GM23248 (cell line): Measurements from ENCODE around the gene CKAP5. TPM values are rescaled to one million over a fixed set of nuclear protein-coding genes. Genes with fewer than 3 reads are reported as not detected.
A peak's percentile ranks its signal among the peaks of the same experiment; 100 is the strongest.
"Not testable (repeated sequence)": the region's sequence is repeated elsewhere in the genome, so short reads cannot be mapped to it uniquely, and the experiment has no call there.

Experiments used
- DNase-seq: peaks from one replicate; pipeline ENCODE4 v3.0.0-alpha.2; 2015
- H2AFZ ChIP-seq: fragments of 200-600 bp; sonication (generic); 2 replicates; pipeline ENCODE4 v1.6.1; 2016; ENCODE audit warnings: antibody characterized with exemption
- H3F3A ChIP-seq: fragments of 200-600 bp; sonication (generic); 2 replicates; pipeline ENCODE4 v1.6.1; 2016; ENCODE audit warnings: mild to moderate bottlenecking, antibody characterized with exemption, mixed run types; ENCODE audit not compliant: insufficient read depth
- H3K27ac ChIP-seq: fragments of 200-600 bp; sonication (generic); 2 replicates; pipeline ENCODE4 v1.5.1; 2016; ENCODE audit warnings: mild to moderate bottlenecking
- H3K27me3 ChIP-seq: fragments of 200-600 bp; sonication (generic); replicated peaks from 2 replicates; pipeline ENCODE4 v1.6.1; 2016; ENCODE audit warnings: mild to moderate bottlenecking; ENCODE audit not compliant: insufficient read depth
- H3K36me3 ChIP-seq: fragments of 200-600 bp; sonication (generic); 2 replicates; pipeline ENCODE4 v1.6.1; 2016; ENCODE audit warnings: low read depth, mild to moderate bottlenecking
- H3K4me1 ChIP-seq: fragments of 200-600 bp; sonication (generic); 2 replicates; pipeline ENCODE4 v1.6.1; 2016; ENCODE audit warnings: mild to moderate bottlenecking; ENCODE audit not compliant: insufficient read depth
- H3K4me2 ChIP-seq: fragments of 200-600 bp; sonication (generic); one replicate; pipeline ENCODE4 v1.6.1; 2016; ENCODE audit warnings: mild to moderate bottlenecking; ENCODE audit not compliant: unreplicated experiment
- H3K4me3 ChIP-seq: fragments of 200-600 bp; sonication (generic); 2 replicates; pipeline ENCODE4 v1.5.1; 2016; ENCODE audit warnings: mild to moderate bottlenecking
- H3K79me2 ChIP-seq: fragments of 200-600 bp; sonication (generic); 2 replicates; pipeline ENCODE4 v1.6.1; 2016; ENCODE audit warnings: mild to moderate bottlenecking; ENCODE audit not compliant: insufficient read depth
- H3K9ac ChIP-seq: fragments of 200-600 bp; sonication (generic); 2 replicates; pipeline ENCODE4 v1.6.1; 2016; ENCODE audit warnings: mild to moderate bottlenecking
- H3K9me2 ChIP-seq: fragments of 200-600 bp; sonication (generic); 2 replicates; pipeline ENCODE4 v1.6.1; 2016; ENCODE audit warnings: mixed run types, mild to moderate bottlenecking, moderate library complexity; ENCODE audit not compliant: insufficient read depth
- H3K9me3 ChIP-seq: fragments of 200-600 bp; sonication (generic); one replicate; pipeline ENCODE4 v1.6.1; 2017; ENCODE audit warnings: low read depth
- H4K20me1 ChIP-seq: fragments of 200-600 bp; sonication (generic); 2 replicates; pipeline ENCODE4 v1.6.0; 2016; ENCODE audit not compliant: insufficient read depth
- EZH2 ChIP-seq: fragments of 200-600 bp; sonication (generic); IDR thresholded peaks from 2 replicates; pipeline ENCODE4 v1.6.1; 2018; ENCODE audit warnings: antibody characterized with exemption, mild to moderate bottlenecking; ENCODE audit not compliant: insufficient read depth, poor library complexity, severe bottlenecking
- EZH2phosphoT487 ChIP-seq: fragments of 200-600 bp; sonication (generic); IDR thresholded peaks from 2 replicates; pipeline ENCODE4 v1.6.1; 2018; ENCODE audit warnings: antibody characterized with exemption, moderate library complexity, mild to moderate bottlenecking, low read depth; ENCODE audit not compliant: insufficient read depth
- WGBS, 2 experiments: methylation state at CpG; one replicate each; pipeline ENCODE4 v1.1.6; 2015 to 2017; ENCODE audit warnings: low lambda C conversion rate in 2 of 2, low coverage in 1 of 2; ENCODE audit errors: missing lambda C conversion rate in 2 of 2; 5-methylcytosine and 5-hydroxymethylcytosine counted together
- in situ Hi-C: fragments of 300-500 bp; cut with MboI; formaldehyde crosslinking; loops from 2 replicates; pipeline ENCODE4 v1.15.0; 2020
- polyA plus RNA-seq: library from polyadenylated mRNA; unstranded; fragments of >200 nt; fragmentation: Nextera tagmentation; extraction: Ambion mirVana; gene quantifications from 2 replicates; pipeline ENCODE4 v1.2.1, GENCODE V29; 2016
- total RNA-seq: library from RNA; depleted of rRNA; stranded (reverse); fragments of >200 nt; shearing (Covaris generic); gene quantifications from 2 replicates; pipeline ENCODE4 v1.2.3, GENCODE V29; 2014

CKAP5 gene
- total and polyA plus RNA-seq, 2 experiments from 2014 or later: 35.2 to 47.6 TPM

GRCh38 chr11:46808799-46809431 is 37.2 kb downstream of the CKAP5 start:
- H3K9me2 ChIP-seq: no peaks in the 10 kb centered on the region
- H3K27ac ChIP-seq: no peak overlapping the region
- H3K4me3 ChIP-seq: no peak overlapping the region
- no peak overlapping the region for H3K9ac ChIP-seq
- H4K20me1 ChIP-seq: no peaks in the 10 kb centered on the region
- H3K79me2 ChIP-seq: peaks cover 20% of the 10 kb centered on the region
- no peaks in the 10 kb centered on the region for H3K4me1 ChIP-seq
- no peak overlapping the region for H3K4me2 ChIP-seq
- DNase-seq: peak; percentile 43
- no peaks in the 10 kb centered on the region for H3K9me3 ChIP-seq
- 89 to 92% methylated on average over 3 of the region's 3 CpGs for WGBS, 2 experiments
- no peak overlapping the region for H2AFZ ChIP-seq
- in situ Hi-C loops: no loop called here
- H3K36me3 ChIP-seq: peaks cover 36% of the 10 kb centered on the region
- H3F3A ChIP-seq: no peaks in the 10 kb centered on the region
- no peak for TF ChIP-seq EZH2
- TF ChIP-seq EZH2phosphoT487: no peak
- H3K27me3 ChIP-seq: no peaks in the 10 kb centered on the region

- 84 to 85% methylated on average over 7 of the region's 7 CpGs for WGBS, 2 experiments
- DNase-seq: no peak
- 0 out of 2 replicates have a peak, but pooled peaks cover 9% of the 10 kb centered on the region for H3F3A ChIP-seq
- no peak overlapping the region for H3K9ac ChIP-seq
- TF ChIP-seq EZH2phosphoT487: no peak
- in situ Hi-C loops: no loop called here
- no peaks in the 10 kb centered on the region for H3K9me3 ChIP-seq
- H3K4me3 ChIP-seq: no peak overlapping the region
- H4K20me1 ChIP-seq: no peaks in the 10 kb centered on the region
- H3K79me2 ChIP-seq: no peaks in the 10 kb centered on the region; the same call in 1 of the 2 replicates
- H2AFZ ChIP-seq: no peak overlapping the region
- H3K9me2 ChIP-seq: no peaks in the 10 kb centered on the region
- no peaks in the 10 kb centered on the region for H3K4me1 ChIP-seq
- no peaks in the 10 kb centered on the region for H3K27me3 ChIP-seq
- H3K27ac ChIP-seq: no peak overlapping the region
- H3K4me2 ChIP-seq: no peak overlapping the region
- peaks cover 44% of the 10 kb centered on the region for H3K36me3 ChIP-seq
Measured at GRCh38 chr11:46801694-46802470, 44.2 kb downstream of the CKAP5 start.

GRCh38 chr11:46800177-46800576 is 45.9 kb downstream of the CKAP5 start:
- H3F3A ChIP-seq: 0 out of 2 replicates have a peak, but pooled peaks cover 9% of the 10 kb centered on the region
- in situ Hi-C loops: no loop called here

GRCh38 chr11:46799725-46800124 is 46.4 kb downstream of the CKAP5 start:
- H3K27ac ChIP-seq: not testable (repeated sequence)
- H3K36me3 ChIP-seq: peaks cover 48% of the 10 kb centered on the region

More at GRCh38 chr11:46800177-46800576, 45.9 kb downstream of the CKAP5 start:
- no peaks in the 10 kb centered on the region for H3K9me2 ChIP-seq
- no peaks in the 10 kb centered on the region for H3K27me3 ChIP-seq
- H3K4me3 ChIP-seq: no peak overlapping the region
- no peak overlapping the region for H3K27ac ChIP-seq
- no peaks in the 10 kb centered on the region for H3K9me3 ChIP-seq
- H4K20me1 ChIP-seq: no peaks in the 10 kb centered on the region
- peak; percentile 9 for DNase-seq
- no peak overlapping the region for H3K4me2 ChIP-seq
- no peaks in the 10 kb centered on the region; the same call in 1 of the 2 replicates for H3K79me2 ChIP-seq
- H3K4me1 ChIP-seq: no peaks in the 10 kb centered on the region
- no peak overlapping the region for H3K9ac ChIP-seq
- 94 to 97% methylated on average over 1 of the region's 1 CpG for WGBS, 2 experiments
- TF ChIP-seq EZH2 (no peak), EZH2phosphoT487 (no peak)
- peaks cover 46% of the 10 kb centered on the region for H3K36me3 ChIP-seq
- H2AFZ ChIP-seq: no peak overlapping the region

More at GRCh38 chr11:46799725-46800124, 46.4 kb downstream of the CKAP5 start:
- H3K9me3 ChIP-seq, H3K79me2 ChIP-seq, H3F3A ChIP-seq, H3K9me2 ChIP-seq, H3K27me3 ChIP-seq, H2AFZ ChIP-seq, in situ Hi-C loops, H3K4me1 ChIP-seq, H3K9ac ChIP-seq, DNase-seq, H3K4me2 ChIP-seq, H3K4me3 ChIP-seq, H4K20me1 ChIP-seq: not testable (repeated sequence)
- 94 to 97% methylated on average over 2 of the region's 2 CpGs for WGBS, 2 experiments
